Progenitor cell of endocrine pancreas (in vitro differentiated cells): ENCODE measurements around the gene THADA. TPM values are rescaled to one million over a fixed set of nuclear protein-coding genes. Genes with fewer than 3 reads are reported as not detected.

ENCODE experiments used
- DNase-seq: peaks from one replicate; pipeline ENCODE4 v3.0.0; 2021; ENCODE audit warnings: low spot score; ENCODE audit not compliant: unreplicated experiment
- H3K27ac Mint-ChIP-seq: 2 replicates; pipeline ENCODE4 v1.8.0; 2021; ENCODE audit warnings: mild to moderate bottlenecking, moderate library complexity, mixed read lengths
- H3K27me3 Mint-ChIP-seq: 2 replicates; pipeline ENCODE4 v1.8.0; 2021; ENCODE audit warnings: mixed read lengths
- H3K36me3 Mint-ChIP-seq: 2 replicates; pipeline ENCODE4 v1.8.0; 2022; ENCODE audit warnings: mixed read lengths; ENCODE audit not compliant: insufficient read depth
- H3K4me1 Mint-ChIP-seq: 2 replicates; pipeline ENCODE4 v1.8.0; 2021; ENCODE audit warnings: low read depth, mixed read lengths
- H3K4me3 Mint-ChIP-seq: 2 replicates; pipeline ENCODE4 v1.8.0; 2021; ENCODE audit warnings: low read depth, mild to moderate bottlenecking, moderate library complexity, mixed read lengths
- H3K9me3 Mint-ChIP-seq: 2 replicates; pipeline ENCODE4 v1.8.0; 2021; ENCODE audit warnings: low read depth, mixed read lengths
- total RNA-seq: library from RNA; stranded (reverse); gene quantifications from 2 replicates; pipeline ENCODE4 v1.2.1, GENCODE V29; 2021
- TF ChIP-seq, protein P1 (sequence below): fragments of 200-600 bp; sonication (generic); IDR thresholded peaks from one replicate; pipeline ENCODE4 v1.5.0; 2021; ENCODE audit warnings: antibody characterized with exemption, mild to moderate bottlenecking; ENCODE audit not compliant: unreplicated experiment

Gene THADA
- total RNA-seq, 1 donor from 2014 or later = 39.4 TPM

DNA sequence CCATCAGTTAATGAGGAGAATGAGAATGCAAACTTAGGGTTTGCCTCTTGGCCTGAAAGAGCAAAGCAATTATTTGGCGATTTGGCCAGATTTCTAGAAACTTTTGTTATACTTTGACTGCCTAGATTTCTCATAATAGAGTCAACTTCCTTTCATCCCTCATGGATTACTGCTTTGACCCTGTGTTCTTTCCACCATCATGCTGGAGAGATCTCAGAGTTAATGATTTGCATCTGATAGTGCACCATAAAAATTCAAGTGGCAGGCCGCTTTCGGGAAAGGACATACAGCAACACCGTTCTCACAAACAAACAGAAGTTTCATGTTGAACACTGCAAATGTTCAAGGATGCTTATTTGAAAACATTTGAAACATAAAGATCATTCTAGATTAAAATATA lies 225.7 kb downstream of the THADA start:
- Mint-ChIP-seq H3K9me3 (no peaks in the 10 kb centered on the region), H3K4me1 (peaks cover 41% of the 10 kb centered on the region), H3K4me3 (no peak overlapping the region), H3K27ac (peak overlapping the region; percentile 7), H3K36me3 (no peaks in the 10 kb centered on the region), H3K27me3 (peaks cover 30% of the 10 kb centered on the region)
- DNase-seq = no peak
- TF ChIP-seq, protein P1, sequence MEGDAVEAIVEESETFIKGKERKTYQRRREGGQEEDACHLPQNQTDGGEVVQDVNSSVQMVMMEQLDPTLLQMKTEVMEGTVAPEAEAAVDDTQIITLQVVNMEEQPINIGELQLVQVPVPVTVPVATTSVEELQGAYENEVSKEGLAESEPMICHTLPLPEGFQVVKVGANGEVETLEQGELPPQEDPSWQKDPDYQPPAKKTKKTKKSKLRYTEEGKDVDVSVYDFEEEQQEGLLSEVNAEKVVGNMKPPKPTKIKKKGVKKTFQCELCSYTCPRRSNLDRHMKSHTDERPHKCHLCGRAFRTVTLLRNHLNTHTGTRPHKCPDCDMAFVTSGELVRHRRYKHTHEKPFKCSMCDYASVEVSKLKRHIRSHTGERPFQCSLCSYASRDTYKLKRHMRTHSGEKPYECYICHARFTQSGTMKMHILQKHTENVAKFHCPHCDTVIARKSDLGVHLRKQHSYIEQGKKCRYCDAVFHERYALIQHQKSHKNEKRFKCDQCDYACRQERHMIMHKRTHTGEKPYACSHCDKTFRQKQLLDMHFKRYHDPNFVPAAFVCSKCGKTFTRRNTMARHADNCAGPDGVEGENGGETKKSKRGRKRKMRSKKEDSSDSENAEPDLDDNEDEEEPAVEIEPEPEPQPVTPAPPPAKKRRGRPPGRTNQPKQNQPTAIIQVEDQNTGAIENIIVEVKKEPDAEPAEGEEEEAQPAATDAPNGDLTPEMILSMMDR = no peak

DNA sequence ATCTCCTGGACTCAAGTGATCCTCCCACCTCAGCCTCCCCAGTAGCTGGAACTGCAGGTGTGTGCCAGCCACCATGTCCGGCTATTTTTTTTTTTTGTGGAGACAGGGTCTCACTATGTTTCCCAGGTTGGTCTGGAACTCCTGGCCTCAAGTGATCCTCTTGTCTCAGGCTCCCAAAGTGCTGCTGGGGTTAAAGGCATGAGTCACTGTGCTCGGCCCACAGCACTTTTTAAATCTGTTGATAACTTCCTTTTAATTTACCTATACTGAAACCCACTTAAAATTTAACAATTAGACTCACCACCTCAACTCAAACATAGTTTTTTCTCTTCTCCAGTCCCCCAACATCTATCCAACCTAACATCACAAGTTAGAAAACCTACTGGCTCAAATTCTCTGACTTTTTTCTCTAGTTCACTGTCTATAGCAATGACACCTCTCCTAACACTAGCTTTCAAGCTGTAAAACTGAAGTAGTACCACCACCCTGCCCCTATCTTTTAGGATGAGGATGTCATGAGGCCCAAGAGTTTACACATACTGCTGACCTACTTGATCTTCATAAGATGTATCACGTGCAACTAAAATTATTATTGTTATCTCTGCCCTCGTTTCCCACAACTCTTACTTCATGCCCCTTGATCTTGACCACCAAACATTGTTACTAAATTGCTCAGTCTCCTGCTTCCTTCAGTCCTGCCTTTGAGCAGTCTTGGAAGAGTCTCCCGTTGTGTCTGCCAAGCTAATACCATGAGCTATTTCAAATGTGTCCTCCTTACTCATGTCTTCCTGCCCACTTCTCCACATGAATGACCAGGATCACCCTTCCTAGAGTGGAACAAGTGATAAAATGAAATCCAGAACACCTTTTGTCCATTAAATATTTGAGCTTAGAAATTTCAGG lies 227.1 kb downstream of the THADA start:
- H3K27ac Mint-ChIP-seq = no peak overlapping the region
- H3K4me3 Mint-ChIP-seq = no peak overlapping the region
- H3K9me3 Mint-ChIP-seq = no peaks in the 10 kb centered on the region
- H3K4me1 Mint-ChIP-seq = peaks cover 38% of the 10 kb centered on the region
- DNase-seq = no peak
- TF ChIP-seq, protein P1 = no peak
- H3K36me3 Mint-ChIP-seq = peaks cover 2% of the 10 kb centered on the region
- peaks cover 35% of the 10 kb centered on the region for H3K27me3 Mint-ChIP-seq

DNA sequence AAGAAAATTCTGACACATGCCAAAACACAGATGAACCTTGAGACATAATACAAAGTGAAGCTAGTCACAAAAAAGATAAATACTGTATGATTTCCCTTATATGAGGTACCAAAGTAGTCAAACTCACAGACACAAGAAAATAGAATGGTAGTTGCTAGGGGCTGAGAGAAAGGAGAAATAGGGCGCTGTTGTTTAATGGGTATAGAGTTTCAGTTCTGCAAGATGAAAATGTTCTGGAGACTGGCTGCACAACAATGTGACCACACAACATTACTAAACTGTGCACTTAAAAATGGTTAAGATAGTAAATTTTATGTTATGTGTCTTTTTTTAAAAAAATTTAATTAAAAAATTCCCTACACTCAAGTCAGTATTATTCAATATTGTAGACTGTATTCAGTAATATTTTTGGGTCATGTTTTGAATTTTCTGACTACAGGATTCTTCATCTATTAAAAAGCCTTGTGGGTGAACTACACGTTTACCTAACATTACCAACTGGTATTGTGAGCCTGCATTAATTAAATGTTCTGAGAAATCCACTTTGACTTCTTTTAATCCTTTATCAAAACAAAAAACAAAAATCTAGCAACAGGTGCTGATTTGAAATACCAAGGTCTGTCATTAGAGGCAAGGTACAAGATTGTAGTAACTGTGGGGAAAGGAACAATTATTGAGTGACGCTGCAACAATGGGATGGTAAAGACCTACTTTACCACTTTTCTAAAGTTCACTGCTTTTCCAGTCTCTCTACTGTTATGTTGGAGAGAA lies 228.6 kb downstream of the THADA start:
- TF ChIP-seq, protein P1 = no peak
- Mint-ChIP-seq H3K27me3 (peaks cover 46% of the 10 kb centered on the region), H3K9me3 (no peaks in the 10 kb centered on the region), H3K36me3 (peaks cover 2% of the 10 kb centered on the region), H3K4me3 (no peak overlapping the region), H3K27ac (no peak overlapping the region), H3K4me1 (peaks cover 37% of the 10 kb centered on the region)
- no peak for DNase-seq

DNA sequence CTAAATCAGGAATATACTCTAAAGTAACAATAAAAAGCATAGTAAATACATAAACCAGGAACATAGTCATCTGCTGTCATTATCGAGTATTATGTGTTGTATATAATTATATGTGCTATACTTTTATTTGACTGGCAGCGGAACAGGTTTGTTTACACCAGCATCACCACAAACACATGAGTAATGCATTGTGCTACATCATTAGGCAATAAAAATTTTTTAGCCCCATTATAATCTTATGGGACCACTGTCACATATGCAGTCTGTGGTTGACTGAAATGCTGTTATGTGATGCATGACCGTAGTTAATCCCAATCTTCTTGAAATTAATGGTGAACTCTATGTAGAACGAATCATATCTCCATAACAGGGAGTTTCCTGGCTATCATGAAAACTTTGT lies 232.7 kb downstream of the THADA start:
- Mint-ChIP-seq H3K9me3 (no peaks in the 10 kb centered on the region), H3K36me3 (peaks cover 2% of the 10 kb centered on the region), H3K4me3 (no peak overlapping the region), H3K4me1 (peaks cover 20% of the 10 kb centered on the region), H3K27ac (no peak overlapping the region), H3K27me3 (peaks cover 52% of the 10 kb centered on the region)
- DNase-seq = no peak
- TF ChIP-seq, protein P1 = no peak

DNA sequence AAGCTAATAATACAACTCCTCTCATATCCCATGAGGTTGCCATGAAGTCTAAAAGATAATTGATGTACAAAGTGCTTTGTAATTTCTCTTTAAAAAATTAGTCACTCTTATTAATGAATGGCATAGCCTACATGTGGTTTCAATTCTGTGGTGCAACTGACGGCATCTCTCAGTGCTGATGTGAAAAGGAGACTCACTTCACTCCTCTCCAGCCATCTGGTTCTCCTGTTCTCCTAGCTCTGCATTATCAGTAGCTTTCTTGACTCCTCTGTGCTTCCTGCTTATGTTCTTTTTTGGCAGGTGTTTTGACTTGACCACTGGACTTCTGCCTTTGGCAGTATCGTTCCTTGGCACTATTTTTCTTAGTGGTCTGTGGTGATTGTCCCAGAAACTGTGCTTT lies 234.6 kb downstream of the THADA start:
- H3K27ac Mint-ChIP-seq = no peak overlapping the region
- peaks cover 2% of the 10 kb centered on the region for H3K36me3 Mint-ChIP-seq
- no peak for DNase-seq
- no peak overlapping the region for H3K4me3 Mint-ChIP-seq
- no peaks in the 10 kb centered on the region for H3K9me3 Mint-ChIP-seq
- peaks cover 59% of the 10 kb centered on the region for H3K27me3 Mint-ChIP-seq
- peaks cover 18% of the 10 kb centered on the region for H3K4me1 Mint-ChIP-seq
- TF ChIP-seq, protein P1 = no peak
